ENCODE results near the gene ANP32E.

Gene ANP32E

DNA sequence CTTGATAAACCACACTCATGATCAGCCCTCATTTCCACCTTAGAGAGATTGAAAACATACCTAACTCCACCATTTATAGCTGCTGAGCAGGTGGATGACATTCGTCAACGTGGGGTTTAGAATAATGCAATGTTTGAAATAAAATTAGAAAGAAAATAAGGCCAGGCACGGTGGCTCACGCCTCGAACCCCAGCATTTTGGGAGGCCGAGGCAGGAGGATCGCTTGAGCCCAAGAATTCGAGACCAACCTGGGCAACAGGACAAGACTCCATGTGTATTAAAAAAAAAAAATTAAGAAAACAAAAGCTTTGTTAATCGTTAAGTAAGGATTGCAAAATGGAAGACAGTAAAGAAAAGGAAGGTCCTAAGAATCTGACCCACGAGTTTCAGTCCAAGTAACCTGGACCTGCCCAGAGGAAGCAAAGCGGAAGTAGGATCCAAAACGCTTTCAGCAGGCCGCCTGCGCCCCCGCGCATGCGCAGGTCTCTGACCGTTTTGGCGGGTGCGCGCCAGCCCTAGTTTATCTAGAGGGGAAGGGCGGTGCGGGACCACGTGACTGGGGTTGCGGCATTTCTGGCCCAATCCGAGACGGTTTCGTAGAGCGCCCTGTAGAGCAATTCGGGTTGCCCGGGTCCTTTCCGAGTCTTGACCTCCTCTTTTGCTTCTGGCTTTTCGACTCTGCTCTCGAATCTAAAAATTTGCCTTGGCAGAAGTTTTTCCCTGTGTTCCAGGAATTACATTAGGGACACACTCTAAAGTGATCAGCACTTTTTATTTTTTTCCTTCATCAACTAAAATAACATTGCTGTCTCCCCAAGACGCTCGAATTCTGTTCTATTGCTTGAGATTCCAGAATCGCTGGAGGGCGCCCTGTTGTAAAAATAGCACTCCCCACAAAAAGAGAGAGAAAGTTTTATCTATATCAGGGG lies 22.5 kb downstream of the ANP32E start (continued):
- no peak for TF ChIP-seq ZNF302 (tag by site-specific recombination; IDR thresholded peaks at IDR 0.05; ENCODE audit: low read depth)
- TF ChIP-seq, protein P1, sequence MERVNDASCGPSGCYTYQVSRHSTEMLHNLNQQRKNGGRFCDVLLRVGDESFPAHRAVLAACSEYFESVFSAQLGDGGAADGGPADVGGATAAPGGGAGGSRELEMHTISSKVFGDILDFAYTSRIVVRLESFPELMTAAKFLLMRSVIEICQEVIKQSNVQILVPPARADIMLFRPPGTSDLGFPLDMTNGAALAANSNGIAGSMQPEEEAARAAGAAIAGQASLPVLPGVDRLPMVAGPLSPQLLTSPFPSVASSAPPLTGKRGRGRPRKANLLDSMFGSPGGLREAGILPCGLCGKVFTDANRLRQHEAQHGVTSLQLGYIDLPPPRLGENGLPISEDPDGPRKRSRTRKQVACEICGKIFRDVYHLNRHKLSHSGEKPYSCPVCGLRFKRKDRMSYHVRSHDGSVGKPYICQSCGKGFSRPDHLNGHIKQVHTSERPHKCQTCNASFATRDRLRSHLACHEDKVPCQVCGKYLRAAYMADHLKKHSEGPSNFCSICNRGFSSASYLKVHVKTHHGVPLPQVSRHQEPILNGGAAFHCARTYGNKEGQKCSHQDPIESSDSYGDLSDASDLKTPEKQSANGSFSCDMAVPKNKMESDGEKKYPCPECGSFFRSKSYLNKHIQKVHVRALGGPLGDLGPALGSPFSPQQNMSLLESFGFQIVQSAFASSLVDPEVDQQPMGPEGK (tag by site-specific recombination; IDR thresholded peaks at IDR 0.05) = no peak
- no peak for TF ChIP-seq ZNF664 (tag by site-specific recombination; IDR thresholded peaks at IDR 0.05)
- no peak for TF ChIP-seq ZNF19 (tag by site-specific recombination; IDR thresholded peaks at IDR 0.05; ENCODE audit: low read depth)
- TF ChIP-seq, protein P2, sequence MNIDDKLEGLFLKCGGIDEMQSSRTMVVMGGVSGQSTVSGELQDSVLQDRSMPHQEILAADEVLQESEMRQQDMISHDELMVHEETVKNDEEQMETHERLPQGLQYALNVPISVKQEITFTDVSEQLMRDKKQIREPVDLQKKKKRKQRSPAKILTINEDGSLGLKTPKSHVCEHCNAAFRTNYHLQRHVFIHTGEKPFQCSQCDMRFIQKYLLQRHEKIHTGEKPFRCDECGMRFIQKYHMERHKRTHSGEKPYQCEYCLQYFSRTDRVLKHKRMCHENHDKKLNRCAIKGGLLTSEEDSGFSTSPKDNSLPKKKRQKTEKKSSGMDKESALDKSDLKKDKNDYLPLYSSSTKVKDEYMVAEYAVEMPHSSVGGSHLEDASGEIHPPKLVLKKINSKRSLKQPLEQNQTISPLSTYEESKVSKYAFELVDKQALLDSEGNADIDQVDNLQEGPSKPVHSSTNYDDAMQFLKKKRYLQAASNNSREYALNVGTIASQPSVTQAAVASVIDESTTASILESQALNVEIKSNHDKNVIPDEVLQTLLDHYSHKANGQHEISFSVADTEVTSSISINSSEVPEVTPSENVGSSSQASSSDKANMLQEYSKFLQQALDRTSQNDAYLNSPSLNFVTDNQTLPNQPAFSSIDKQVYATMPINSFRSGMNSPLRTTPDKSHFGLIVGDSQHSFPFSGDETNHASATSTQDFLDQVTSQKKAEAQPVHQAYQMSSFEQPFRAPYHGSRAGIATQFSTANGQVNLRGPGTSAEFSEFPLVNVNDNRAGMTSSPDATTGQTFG (tag by site-specific recombination; IDR thresholded peaks at IDR 0.05; ENCODE audit: borderline replicate concordance) = no peak
- TF ChIP-seq ZNF391 (tag by site-specific recombination; IDR thresholded peaks at IDR 0.05; ENCODE audit: borderline replicate concordance, low read depth) = no peak
- no peak for TF ChIP-seq KLF1 (tag by site-specific recombination; IDR thresholded peaks at IDR 0.05)
- TF ChIP-seq ZNF561 (tag by site-specific recombination; IDR thresholded peaks at IDR 0.05; ENCODE audit: borderline replicate concordance) = 0 out of 2 replicates have a peak, but pooled peaks have one; percentile 26
- no peak for TF ChIP-seq ZNF658 (tag by site-specific recombination; IDR thresholded peaks at IDR 0.05)
- 0 out of 2 replicates have a peak, but pooled peaks have one; percentile 20 for TF ChIP-seq ZNF654 (tag by site-specific recombination; IDR thresholded peaks at IDR 0.05; ENCODE audit: low read depth)
- no peak for TF ChIP-seq ZNF202 (tag by site-specific recombination; IDR thresholded peaks at IDR 0.05; ENCODE audit: borderline replicate concordance)
- peak; percentile 27; the same call in 1 of the 2 replicates for TF ChIP-seq ZNF600 (tag by site-specific recombination; IDR thresholded peaks at IDR 0.05)
- peak; percentile 59 for TF ChIP-seq ZNF335 (tag by site-specific recombination; conservative IDR thresholded peaks at IDR 0.05)
- no peak for TF ChIP-seq ZNF221 (tag by site-specific recombination; IDR thresholded peaks at IDR 0.05; ENCODE audit: borderline replicate concordance)
- no peak for TF ChIP-seq ZSCAN30 (tag by site-specific recombination; IDR thresholded peaks at IDR 0.05)
- TF ChIP-seq ZNF114 (tag by site-specific recombination; IDR thresholded peaks at IDR 0.05) = no peak
- no peak for TF ChIP-seq KLF9 (tag by site-specific recombination; IDR thresholded peaks at IDR 0.05; ENCODE audit: low read depth)
- TF ChIP-seq, protein P3, sequence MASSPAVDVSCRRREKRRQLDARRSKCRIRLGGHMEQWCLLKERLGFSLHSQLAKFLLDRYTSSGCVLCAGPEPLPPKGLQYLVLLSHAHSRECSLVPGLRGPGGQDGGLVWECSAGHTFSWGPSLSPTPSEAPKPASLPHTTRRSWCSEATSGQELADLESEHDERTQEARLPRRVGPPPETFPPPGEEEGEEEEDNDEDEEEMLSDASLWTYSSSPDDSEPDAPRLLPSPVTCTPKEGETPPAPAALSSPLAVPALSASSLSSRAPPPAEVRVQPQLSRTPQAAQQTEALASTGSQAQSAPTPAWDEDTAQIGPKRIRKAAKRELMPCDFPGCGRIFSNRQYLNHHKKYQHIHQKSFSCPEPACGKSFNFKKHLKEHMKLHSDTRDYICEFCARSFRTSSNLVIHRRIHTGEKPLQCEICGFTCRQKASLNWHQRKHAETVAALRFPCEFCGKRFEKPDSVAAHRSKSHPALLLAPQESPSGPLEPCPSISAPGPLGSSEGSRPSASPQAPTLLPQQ (tag by site-specific recombination; IDR thresholded peaks at IDR 0.05) = no peak
- TF ChIP-seq MYNN (tag by site-specific recombination; IDR thresholded peaks at IDR 0.05; ENCODE audit: borderline replicate concordance) = no peak
- TF ChIP-seq, protein P4, sequence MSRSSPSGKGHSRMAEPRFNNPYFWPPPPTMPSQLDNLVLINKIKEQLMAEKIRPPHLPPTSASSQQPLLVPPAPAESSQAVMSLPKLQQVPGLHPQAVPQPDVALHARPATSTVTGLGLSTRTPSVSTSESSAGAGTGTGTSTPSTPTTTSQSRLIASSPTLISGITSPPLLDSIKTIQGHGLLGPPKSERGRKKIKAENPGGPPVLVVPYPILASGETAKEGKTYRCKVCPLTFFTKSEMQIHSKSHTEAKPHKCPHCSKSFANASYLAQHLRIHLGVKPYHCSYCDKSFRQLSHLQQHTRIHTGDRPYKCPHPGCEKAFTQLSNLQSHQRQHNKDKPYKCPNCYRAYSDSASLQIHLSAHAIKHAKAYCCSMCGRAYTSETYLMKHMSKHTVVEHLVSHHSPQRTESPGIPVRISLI (tag by site-specific recombination; IDR thresholded peaks at IDR 0.05) = no peak
- TF ChIP-seq ZNF169 (tag by site-specific recombination; IDR thresholded peaks at IDR 0.05) = no peak
- no peak for TF ChIP-seq ZNF571 (tag by site-specific recombination; IDR thresholded peaks at IDR 0.05)
- TF ChIP-seq SP2 (tag by site-specific recombination; IDR thresholded peaks at IDR 0.05) = peak; percentile 46
- TF ChIP-seq, protein P5, sequence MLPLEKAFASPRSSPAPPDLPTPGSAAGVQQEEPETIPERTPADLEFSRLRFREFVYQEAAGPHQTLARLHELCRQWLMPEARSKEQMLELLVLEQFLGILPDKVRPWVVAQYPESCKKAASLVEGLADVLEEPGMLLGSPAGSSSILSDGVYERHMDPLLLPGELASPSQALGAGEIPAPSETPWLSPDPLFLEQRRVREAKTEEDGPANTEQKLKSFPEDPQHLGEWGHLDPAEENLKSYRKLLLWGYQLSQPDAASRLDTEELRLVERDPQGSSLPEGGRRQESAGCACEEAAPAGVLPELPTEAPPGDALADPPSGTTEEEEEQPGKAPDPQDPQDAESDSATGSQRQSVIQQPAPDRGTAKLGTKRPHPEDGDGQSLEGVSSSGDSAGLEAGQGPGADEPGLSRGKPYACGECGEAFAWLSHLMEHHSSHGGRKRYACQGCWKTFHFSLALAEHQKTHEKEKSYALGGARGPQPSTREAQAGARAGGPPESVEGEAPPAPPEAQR (tag by site-specific recombination; IDR thresholded peaks at IDR 0.05) = no peak
- TF ChIP-seq ZNF843 (tag by site-specific recombination; IDR thresholded peaks at IDR 0.05) = no peak
- no peak for TF ChIP-seq ZNF146 (tag by site-specific recombination; IDR thresholded peaks at IDR 0.05)
- no peak for TF ChIP-seq ZNF184 (tag by site-specific recombination; IDR thresholded peaks at IDR 0.05)
- TF ChIP-seq ZBTB17 (tag by site-specific recombination; IDR thresholded peaks at IDR 0.05) = no peak
- TF ChIP-seq, protein P6, sequence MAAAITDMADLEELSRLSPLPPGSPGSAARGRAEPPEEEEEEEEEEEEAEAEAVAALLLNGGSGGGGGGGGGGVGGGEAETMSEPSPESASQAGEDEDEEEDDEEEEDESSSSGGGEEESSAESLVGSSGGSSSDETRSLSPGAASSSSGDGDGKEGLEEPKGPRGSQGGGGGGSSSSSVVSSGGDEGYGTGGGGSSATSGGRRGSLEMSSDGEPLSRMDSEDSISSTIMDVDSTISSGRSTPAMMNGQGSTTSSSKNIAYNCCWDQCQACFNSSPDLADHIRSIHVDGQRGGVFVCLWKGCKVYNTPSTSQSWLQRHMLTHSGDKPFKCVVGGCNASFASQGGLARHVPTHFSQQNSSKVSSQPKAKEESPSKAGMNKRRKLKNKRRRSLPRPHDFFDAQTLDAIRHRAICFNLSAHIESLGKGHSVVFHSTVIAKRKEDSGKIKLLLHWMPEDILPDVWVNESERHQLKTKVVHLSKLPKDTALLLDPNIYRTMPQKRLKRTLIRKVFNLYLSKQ (tag by site-specific recombination; IDR thresholded peaks at IDR 0.05; ENCODE audit: borderline replicate concordance) = no peak
- no peak for TF ChIP-seq ZNF10 (tag by site-specific recombination; IDR thresholded peaks at IDR 0.05)

All from HEK293 (cell line).